ENCODE data around the gene SLCO2B1.

DNA sequence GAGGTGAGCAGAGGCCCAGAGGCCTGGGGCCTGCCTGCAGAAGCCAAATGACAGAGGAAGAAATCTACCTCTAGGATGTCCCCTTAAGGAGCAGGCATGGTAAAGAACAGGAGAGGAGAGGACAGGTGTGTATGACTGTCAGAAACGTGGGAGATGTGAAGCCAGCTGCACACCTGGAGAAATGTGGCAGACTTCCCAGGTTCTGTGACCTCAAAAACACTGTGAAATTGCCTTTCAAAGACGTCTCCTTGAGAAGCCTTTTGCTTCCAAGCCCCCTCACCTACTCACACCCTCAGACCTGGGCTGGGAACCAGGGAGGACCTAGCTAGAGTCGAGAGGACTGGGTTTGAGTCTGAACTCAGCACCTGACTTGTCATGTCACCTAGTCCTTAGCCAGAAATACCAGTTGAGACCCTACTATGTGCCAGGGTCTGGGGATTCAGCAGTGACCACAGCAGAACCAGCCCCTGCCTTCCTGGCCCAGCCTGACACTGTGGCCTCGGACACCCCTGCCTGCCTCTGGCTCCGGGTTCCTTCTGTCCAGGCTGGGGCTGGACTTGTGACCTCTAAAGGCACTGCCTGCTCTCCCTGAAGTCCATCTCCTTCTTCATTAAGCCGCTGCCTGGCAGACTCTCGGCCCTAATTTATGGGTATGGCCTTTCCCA is 95.2 kb downstream of the SLCO2B1 start:
- TF ChIP-seq, protein P1, sequence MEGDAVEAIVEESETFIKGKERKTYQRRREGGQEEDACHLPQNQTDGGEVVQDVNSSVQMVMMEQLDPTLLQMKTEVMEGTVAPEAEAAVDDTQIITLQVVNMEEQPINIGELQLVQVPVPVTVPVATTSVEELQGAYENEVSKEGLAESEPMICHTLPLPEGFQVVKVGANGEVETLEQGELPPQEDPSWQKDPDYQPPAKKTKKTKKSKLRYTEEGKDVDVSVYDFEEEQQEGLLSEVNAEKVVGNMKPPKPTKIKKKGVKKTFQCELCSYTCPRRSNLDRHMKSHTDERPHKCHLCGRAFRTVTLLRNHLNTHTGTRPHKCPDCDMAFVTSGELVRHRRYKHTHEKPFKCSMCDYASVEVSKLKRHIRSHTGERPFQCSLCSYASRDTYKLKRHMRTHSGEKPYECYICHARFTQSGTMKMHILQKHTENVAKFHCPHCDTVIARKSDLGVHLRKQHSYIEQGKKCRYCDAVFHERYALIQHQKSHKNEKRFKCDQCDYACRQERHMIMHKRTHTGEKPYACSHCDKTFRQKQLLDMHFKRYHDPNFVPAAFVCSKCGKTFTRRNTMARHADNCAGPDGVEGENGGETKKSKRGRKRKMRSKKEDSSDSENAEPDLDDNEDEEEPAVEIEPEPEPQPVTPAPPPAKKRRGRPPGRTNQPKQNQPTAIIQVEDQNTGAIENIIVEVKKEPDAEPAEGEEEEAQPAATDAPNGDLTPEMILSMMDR (IDR thresholded peaks at IDR 0.05): no peak
- no peak for TF ChIP-seq POLR2A (IDR thresholded peaks at IDR 0.05)

Measured in Peyer's patch (tissue), 4 donors.